Measurements from ENCODE around the gene TRMT1. TPM values are rescaled to one million over a fixed set of nuclear protein-coding genes. Genes with fewer than 3 reads are reported as not detected.

The TRMT1 gene
- total and polyA plus RNA-seq, 2 experiments from 2014 or later: 88.6 to 90.1 TPM

DNA sequence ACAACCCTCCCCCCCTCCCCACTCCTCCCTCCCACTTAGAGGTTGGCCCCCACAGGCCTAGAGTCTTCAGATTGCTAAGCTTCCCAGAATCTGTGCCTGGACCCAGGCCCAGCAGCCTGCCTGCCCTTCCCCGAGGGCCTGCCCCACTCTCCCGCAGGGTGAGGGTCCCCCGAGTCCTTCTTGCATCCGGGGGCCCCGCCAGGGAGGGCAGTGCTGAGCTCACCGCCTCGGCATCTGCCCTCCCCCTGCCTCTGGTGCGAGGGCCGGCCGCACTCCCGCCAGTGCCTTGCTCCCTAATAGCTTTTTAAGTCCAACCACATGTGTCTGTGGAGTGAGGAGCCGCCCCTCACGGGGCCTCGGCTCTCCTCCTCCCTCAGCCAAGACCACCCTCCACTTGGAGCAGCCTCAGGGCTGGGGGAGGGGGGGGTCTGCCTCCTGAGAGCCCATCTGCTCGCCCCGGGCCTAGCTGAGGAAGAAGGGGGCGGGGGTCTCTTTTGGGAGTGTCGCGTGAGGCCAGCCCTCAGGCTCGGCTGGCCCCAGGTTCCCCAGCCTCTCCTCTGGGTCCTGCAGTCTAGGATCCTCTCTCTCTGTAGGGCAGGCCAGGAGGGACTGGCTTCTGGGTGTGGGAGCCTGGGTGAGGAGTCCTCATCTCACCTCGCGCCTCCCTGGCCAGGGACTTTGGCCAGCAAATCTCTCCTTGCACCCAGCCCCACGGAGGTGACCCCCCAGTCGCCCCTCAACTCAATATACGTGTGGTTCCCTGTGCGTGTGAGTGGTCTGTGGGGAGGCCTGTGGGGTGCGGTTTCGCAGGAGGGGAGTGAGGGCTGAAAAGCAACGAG lies 61.1 kb downstream of the TRMT1 start:
- H3K4me2 ChIP-seq: peak overlapping the region; percentile 94
- H3K27ac Mint-ChIP-seq: no peak overlapping the region
- H2AFZ ChIP-seq: peak overlapping the region; percentile 85
- peaks cover 6% of the 10 kb centered on the region; the same call in 2 of the 3 replicates for H3K9me3 Mint-ChIP-seq
- no peaks in the 10 kb centered on the region for H3K36me3 ChIP-seq (ENCODE audit: insufficient read depth)
- H3K79me2 ChIP-seq (replicated peaks; ENCODE audit: insufficient read depth): no peaks in the 10 kb centered on the region
- H3K4me3 ChIP-seq: peak overlapping the region; percentile 61
- peak; percentile 29 for ATAC-seq
- peaks cover 55% of the 10 kb centered on the region for H3K4me1 Mint-ChIP-seq
- no peaks in the 10 kb centered on the region for H3K9me2 ChIP-seq (ENCODE audit: insufficient read depth)
- no peak overlapping the region for H3K27ac ChIP-seq (ENCODE audit: low read depth)
- H3K27me3 ChIP-seq (ENCODE audit: insufficient read depth): peaks cover 100% of the 10 kb centered on the region
- H3F3A ChIP-seq (replicated peaks; ENCODE audit: low read depth): peaks cover 8% of the 10 kb centered on the region; the same call in 1 of the 2 replicates
- peaks cover 97% of the 10 kb centered on the region for H3K27me3 Mint-ChIP-seq (ENCODE audit: insufficient read depth, low read depth, poor library complexity)
- peak; percentile 68 for DNase-seq (ENCODE audit: low spot score)
- H3K36me3 Mint-ChIP-seq (ENCODE audit: low read depth): no peaks in the 10 kb centered on the region
- H3K4me1 ChIP-seq (ENCODE audit: insufficient read depth): peaks cover 76% of the 10 kb centered on the region
- peak overlapping the region; percentile 65 for H3K4me3 Mint-ChIP-seq
- H4K20me1 ChIP-seq (replicated peaks; ENCODE audit: insufficient read depth): peaks cover 4% of the 10 kb centered on the region; the same call in 1 of the 2 replicates
- TF ChIP-seq ETS1 (IDR thresholded peaks at IDR 0.05) (no peak), JUNB (IDR thresholded peaks at IDR 0.05; ENCODE audit: unreplicated experiment) (no peak), EZH2 (IDR thresholded peaks at IDR 0.05; ENCODE audit: low read depth, unreplicated experiment) (peak; percentile 3), STAT1 (IDR thresholded peaks at IDR 0.05; ENCODE audit: unreplicated experiment) (no peak), CREB1 (CRISPR knock-in tag; IDR thresholded peaks at IDR 0.05; ENCODE audit: low read depth) (no peak), CTCF (conservative IDR thresholded peaks at IDR 0.05; ENCODE audit: low read depth in 2 of 2) (peak in 1 of 2 experiments; percentile 19; a peak in 1 of 4 replicates), EZH2phosphoT487 (IDR thresholded peaks at IDR 0.05; ENCODE audit: unreplicated experiment) (no peak), POLR2AphosphoS5 (IDR thresholded peaks at IDR 0.05; ENCODE audit: low read depth) (no peak), ZNF114 (CRISPR knock-in tag; IDR thresholded peaks at IDR 0.05) (no peak), REST (IDR thresholded peaks at IDR 0.05; ENCODE audit: unreplicated experiment) (no peak), ZNF331 (CRISPR knock-in tag; IDR thresholded peaks at IDR 0.05; ENCODE audit: low read depth) (no peak)
- TF ChIP-seq, protein P1, sequence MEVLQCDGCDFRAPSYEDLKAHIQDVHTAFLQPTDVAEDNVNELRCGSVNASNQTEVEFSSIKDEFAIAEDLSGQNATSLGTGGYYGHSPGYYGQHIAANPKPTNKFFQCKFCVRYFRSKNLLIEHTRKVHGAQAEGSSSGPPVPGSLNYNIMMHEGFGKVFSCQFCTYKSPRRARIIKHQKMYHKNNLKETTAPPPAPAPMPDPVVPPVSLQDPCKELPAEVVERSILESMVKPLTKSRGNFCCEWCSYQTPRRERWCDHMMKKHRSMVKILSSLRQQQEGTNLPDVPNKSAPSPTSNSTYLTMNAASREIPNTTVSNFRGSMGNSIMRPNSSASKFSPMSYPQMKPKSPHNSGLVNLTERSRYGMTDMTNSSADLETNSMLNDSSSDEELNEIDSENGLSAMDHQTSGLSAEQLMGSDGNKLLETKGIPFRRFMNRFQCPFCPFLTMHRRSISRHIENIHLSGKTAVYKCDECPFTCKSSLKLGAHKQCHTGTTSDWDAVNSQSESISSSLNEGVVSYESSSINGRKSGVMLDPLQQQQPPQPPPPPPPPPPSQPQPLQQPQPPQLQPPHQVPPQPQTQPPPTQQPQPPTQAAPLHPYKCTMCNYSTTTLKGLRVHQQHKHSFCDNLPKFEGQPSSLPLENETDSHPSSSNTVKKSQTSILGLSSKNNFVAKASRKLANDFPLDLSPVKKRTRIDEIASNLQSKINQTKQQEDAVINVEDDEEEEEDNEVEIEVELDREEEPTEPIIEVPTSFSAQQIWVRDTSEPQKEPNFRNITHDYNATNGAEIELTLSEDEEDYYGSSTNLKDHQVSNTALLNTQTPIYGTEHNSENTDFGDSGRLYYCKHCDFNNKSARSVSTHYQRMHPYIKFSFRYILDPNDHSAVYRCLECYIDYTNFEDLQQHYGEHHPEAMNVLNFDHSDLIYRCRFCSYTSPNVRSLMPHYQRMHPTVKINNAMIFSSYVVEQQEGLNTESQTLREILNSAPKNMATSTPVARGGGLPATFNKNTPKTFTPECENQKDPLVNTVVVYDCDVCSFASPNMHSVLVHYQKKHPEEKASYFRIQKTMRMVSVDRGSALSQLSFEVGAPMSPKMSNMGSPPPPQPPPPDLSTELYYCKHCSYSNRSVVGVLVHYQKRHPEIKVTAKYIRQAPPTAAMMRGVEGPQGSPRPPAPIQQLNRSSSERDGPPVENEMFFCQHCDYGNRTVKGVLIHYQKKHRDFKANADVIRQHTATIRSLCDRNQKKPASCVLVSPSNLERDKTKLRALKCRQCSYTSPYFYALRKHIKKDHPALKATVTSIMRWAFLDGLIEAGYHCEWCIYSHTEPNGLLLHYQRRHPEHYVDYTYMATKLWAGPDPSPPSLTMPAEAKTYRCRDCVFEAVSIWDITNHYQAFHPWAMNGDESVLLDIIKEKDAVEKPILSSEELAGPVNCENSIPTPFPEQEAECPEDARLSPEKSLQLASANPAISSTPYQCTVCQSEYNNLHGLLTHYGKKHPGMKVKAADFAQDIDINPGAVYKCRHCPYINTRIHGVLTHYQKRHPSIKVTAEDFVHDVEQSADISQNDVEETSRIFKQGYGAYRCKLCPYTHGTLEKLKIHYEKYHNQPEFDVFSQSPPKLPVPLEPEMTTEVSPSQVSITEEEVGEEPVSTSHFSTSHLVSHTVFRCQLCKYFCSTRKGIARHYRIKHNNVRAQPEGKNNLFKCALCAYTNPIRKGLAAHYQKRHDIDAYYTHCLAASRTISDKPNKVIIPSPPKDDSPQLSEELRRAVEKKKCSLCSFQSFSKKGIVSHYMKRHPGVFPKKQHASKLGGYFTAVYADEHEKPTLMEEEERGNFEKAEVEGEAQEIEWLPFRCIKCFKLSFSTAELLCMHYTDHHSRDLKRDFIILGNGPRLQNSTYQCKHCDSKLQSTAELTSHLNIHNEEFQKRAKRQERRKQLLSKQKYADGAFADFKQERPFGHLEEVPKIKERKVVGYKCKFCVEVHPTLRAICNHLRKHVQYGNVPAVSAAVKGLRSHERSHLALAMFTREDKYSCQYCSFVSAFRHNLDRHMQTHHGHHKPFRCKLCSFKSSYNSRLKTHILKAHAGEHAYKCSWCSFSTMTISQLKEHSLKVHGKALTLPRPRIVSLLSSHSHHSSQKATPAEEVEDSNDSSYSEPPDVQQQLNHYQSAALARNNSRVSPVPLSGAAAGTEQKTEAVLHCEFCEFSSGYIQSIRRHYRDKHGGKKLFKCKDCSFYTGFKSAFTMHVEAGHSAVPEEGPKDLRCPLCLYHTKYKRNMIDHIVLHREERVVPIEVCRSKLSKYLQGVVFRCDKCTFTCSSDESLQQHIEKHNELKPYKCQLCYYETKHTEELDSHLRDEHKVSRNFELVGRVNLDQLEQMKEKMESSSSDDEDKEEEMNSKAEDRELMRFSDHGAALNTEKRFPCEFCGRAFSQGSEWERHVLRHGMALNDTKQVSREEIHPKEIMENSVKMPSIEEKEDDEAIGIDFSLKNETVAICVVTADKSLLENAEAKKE (CRISPR knock-in tag; IDR thresholded peaks at IDR 0.05): no peak

All from GM23338 (cell line).